Cardiac muscle cell (in vitro differentiated cells and primary cell): ENCODE data around the gene INPP5A. TPM values are rescaled to one million over a fixed set of nuclear protein-coding genes. Genes with fewer than 3 reads are reported as not detected.

Source experiments
- DNase-seq, 2 donors: peaks; one replicate each; pipeline versions ENCODE4 v3.0.0 to v3.0.0-alpha.2; 2010 to 2017; ENCODE audit warnings: low read depth in 1 of 2, low spot score in 1 of 2
- H3K27ac ChIP-seq: fragments of 200-600 bp; sonication (generic); 2 replicates; pipeline ENCODE4 v1.5.1; 2016
- H3K27me3 ChIP-seq: fragments of 200-600 bp; sonication (generic); 2 replicates; pipeline ENCODE4 v1.6.0; 2016; ENCODE audit warnings: control low read depth
- H3K36me3 ChIP-seq: fragments of 200-600 bp; sonication (generic); 2 replicates; pipeline ENCODE4 v1.5.1; 2016; ENCODE audit warnings: control low read depth
- H3K4me1 ChIP-seq: fragments of 200-600 bp; sonication (generic); 2 replicates; pipeline ENCODE4 v1.8.1; 2017; ENCODE audit warnings: low read depth, mild to moderate bottlenecking, mixed run types
- H3K4me3 ChIP-seq: fragments of 200-600 bp; sonication (generic); 2 replicates; pipeline ENCODE4 v1.5.1; 2016; ENCODE audit warnings: mild to moderate bottlenecking
- H3K9me3 ChIP-seq: fragments of 200-600 bp; sonication (generic); 2 replicates; pipeline ENCODE4 v1.5.1; 2017; ENCODE audit warnings: low read depth, mild to moderate bottlenecking, control low read depth
- CTCF ChIP-seq: IDR thresholded peaks from 2 replicates; pipeline ENCODE4 v1.5.1; 2012; ENCODE audit warnings: low read depth, mild to moderate bottlenecking, low read length
- polyA plus RNA-seq: library from polyadenylated mRNA; unstranded; fragments of >200 nt; fragmentation: Nextera tagmentation; extraction: Ambion mirVana; gene quantifications from 2 replicates; pipeline ENCODE4 v1.2.1, GENCODE V29; 2016
- total RNA-seq: library from RNA; depleted of rRNA; stranded (reverse); fragments of >200 nt; gene quantifications from 2 replicates; pipeline ENCODE4 v1.2.3, GENCODE V29; 2016

The INPP5A gene
- total and polyA plus RNA-seq, 2 experiments from 2014 or later = 87.0 to 90.4 TPM

GRCh38 chr10:132641966-132642731, 104.6 kb downstream of the INPP5A start:
- TF ChIP-seq CTCF = no peak
- H3K36me3 ChIP-seq = no peaks in the 10 kb centered on the region
- H3K4me3 ChIP-seq = no peak overlapping the region
- no peaks in the 10 kb centered on the region for H3K9me3 ChIP-seq
- H3K27me3 ChIP-seq = no peaks in the 10 kb centered on the region
- no peak overlapping the region for H3K27ac ChIP-seq
- peaks cover 5% of the 10 kb centered on the region for H3K4me1 ChIP-seq
- DNase-seq = no peak

DNA sequence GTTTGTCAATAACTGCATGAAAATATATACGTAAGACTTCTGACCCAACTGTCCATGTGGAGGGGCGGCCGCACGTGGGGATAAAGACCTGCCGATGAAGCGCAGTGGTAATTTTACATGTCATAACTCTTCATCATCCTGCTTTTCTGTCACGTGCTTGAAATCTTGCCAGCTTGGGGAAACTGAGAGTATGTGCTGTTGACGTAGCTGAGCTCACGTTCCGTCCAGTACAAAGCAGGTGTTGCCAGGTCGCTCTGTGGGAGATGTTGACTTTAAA, 105.1 kb downstream of the INPP5A start:
- Histone ChIP-seq H3K27ac (no peak overlapping the region), H3K9me3 (no peaks in the 10 kb centered on the region), H3K4me1 (peaks cover 4% of the 10 kb centered on the region), H3K36me3 (no peaks in the 10 kb centered on the region), H3K27me3 (no peaks in the 10 kb centered on the region), H3K4me3 (no peak overlapping the region)
- TF ChIP-seq CTCF = no peak
- no peak for DNase-seq

DNA sequence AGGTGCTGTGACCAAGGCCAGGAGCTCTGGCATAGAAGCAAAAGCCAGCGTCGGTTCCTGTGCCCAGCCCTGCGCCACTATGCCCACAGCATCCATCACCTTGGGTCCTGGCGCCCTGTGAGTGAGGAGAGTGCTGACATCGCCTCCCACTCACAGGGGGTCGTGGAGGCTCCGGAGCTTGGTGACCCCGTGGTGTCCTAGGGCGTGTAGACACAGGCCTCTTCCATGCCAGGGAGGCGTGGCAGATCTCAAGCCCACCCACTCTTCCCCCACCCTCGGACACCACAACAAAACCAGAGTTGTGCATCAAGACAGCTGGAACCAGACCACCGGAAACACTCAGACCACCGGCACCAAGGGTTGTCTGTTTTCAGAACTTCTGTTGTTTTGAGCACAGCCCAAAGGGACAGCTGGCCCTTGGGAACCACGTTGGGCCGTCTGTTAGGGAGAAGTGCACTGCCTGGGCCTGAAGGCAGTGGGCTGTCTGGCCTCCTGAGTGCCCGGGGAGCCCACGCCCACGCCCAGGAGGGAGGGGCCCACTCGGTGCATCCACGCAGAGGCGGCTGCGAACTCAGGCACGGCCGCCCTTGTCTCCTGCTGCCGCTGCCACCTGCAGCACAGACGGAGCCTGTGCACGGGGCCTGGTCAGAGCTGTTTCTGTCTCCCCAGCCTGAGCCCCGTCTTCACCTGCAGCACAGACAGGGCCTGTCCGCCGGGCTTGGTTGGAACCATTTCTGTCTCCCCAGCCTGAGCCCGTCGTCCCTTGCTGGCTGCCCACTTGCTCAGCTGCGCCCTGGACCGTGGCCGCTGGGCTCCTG, 106.3 kb downstream of the INPP5A start:
- no peaks in the 10 kb centered on the region for H3K27me3 ChIP-seq
- H3K9me3 ChIP-seq = no peaks in the 10 kb centered on the region
- no peak overlapping the region for H3K4me3 ChIP-seq
- TF ChIP-seq CTCF = no peak
- H3K27ac ChIP-seq = no peak overlapping the region
- no peak for DNase-seq
- H3K36me3 ChIP-seq = no peaks in the 10 kb centered on the region
- peaks cover 2% of the 10 kb centered on the region for H3K4me1 ChIP-seq

DNA sequence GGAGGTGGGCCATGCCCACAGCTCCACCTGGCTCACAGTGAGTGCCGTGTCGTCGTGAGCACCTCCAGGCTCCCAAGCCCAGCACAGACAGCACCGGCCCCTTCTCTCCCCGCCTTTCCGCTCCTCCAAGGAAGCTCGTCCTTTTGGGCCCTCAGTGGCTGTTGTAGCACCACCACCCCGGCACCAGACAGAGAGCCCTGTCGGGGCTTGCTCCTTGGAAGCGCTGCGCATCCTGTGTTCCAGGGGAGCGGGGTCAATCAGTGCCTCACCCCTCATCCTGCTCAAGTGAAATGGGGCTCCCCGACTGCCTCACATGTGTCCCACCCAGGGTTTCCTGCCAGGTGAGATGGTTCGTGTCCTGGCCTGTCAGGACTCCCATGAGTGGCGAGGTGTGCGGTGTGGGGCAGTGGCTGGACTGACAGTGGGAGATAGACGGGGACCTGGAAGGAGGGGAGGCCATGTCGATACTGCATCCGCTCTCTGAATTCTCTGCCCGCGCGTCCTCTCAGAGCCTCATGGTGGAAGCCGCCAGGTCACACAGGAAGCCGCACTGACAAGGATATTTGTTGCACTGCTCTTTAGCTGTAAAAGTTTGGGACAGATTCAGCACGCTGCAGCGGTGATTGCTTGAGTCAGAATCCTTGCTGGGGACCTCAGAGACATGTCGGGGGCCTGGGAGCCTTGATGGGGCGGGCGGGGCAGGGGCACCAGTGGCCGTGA, 107.1 kb downstream of the INPP5A start:
- no peak for DNase-seq

GRCh38 chr10:132645247-132645530, 107.6 kb downstream of the INPP5A start:
- Histone ChIP-seq H3K27ac (no peak overlapping the region), H3K4me1 (peaks cover 4% of the 10 kb centered on the region), H3K4me3 (no peak overlapping the region), H3K36me3 (no peaks in the 10 kb centered on the region), H3K9me3 (no peaks in the 10 kb centered on the region), H3K27me3 (no peaks in the 10 kb centered on the region)
- TF ChIP-seq CTCF = no peak
- DNase-seq = no peak

More for the DNA sequence above, 107.1 kb downstream of the INPP5A start:
- no peak for TF ChIP-seq CTCF
- H3K4me1 ChIP-seq = peaks cover 4% of the 10 kb centered on the region
- no peak overlapping the region for H3K27ac ChIP-seq
- no peaks in the 10 kb centered on the region for H3K36me3 ChIP-seq
- H3K9me3 ChIP-seq = no peaks in the 10 kb centered on the region
- H3K27me3 ChIP-seq = no peaks in the 10 kb centered on the region
- no peak overlapping the region for H3K4me3 ChIP-seq
